HG03469 (cell line): ENCODE results near the gene GMDS.

Source experiments
- ATAC-seq: cut with Tn5 transposase; IDR thresholded peaks from one replicate; pipeline ENCODE4 v1.9.1; 2021; ENCODE audit warnings: mild to moderate bottlenecking, moderate library complexity, moderate number of reproducible peaks; ENCODE audit not compliant: unreplicated experiment

GMDS gene

GRCh38 chr6:1599469-1599868, 645.9 kb downstream of the GMDS start:
- ATAC-seq: no peak

GRCh38 chr6:1598886-1599285, 646.5 kb downstream of the GMDS start:
- ATAC-seq: no peak

GRCh38 chr6:1598433-1598832, 647.0 kb downstream of the GMDS start:
- no peak for ATAC-seq

- no peak for ATAC-seq
These were observed 647.5 kb downstream of the GMDS start for GRCh38 chr6:1597924-1598323.

GRCh38 chr6:1597121-1597744, 648.2 kb downstream of the GMDS start:
- ATAC-seq: no peak

GRCh38 chr6:1596088-1596852, 649.1 kb downstream of the GMDS start:
- no peak for ATAC-seq

- ATAC-seq: no peak
These were observed 649.9 kb downstream of the GMDS start for GRCh38 chr6:1595271-1596087.

- no peak for ATAC-seq
These were observed 650.8 kb downstream of the GMDS start for GRCh38 chr6:1594445-1595200.

GRCh38 chr6:1593958-1594314, 651.5 kb downstream of the GMDS start:
- no peak for ATAC-seq

- no peak for ATAC-seq
These were observed 652.0 kb downstream of the GMDS start for GRCh38 chr6:1593286-1593957.

GRCh38 chr6:1592852-1593251, 652.6 kb downstream of the GMDS start:
- ATAC-seq: no peak

- no peak for ATAC-seq
These were observed 653.5 kb downstream of the GMDS start for GRCh38 chr6:1591926-1592325.

GRCh38 chr6:1591243-1591642, 654.2 kb downstream of the GMDS start:
- no peak for ATAC-seq

- no peak for ATAC-seq
These were observed 654.8 kb downstream of the GMDS start for GRCh38 chr6:1590580-1590979.

- ATAC-seq: no peak
These were observed 656.2 kb downstream of the GMDS start for GRCh38 chr6:1589208-1589607.

GRCh38 chr6:1587977-1588376, 657.4 kb downstream of the GMDS start:
- ATAC-seq: no peak

GRCh38 chr6:1587546-1587945, 657.9 kb downstream of the GMDS start:
- no peak for ATAC-seq

- no peak for ATAC-seq
These were observed 658.4 kb downstream of the GMDS start for GRCh38 chr6:1586861-1587450.

GRCh38 chr6:1586256-1586655, 659.1 kb downstream of the GMDS start:
- ATAC-seq: no peak

- ATAC-seq: no peak
These were observed 659.7 kb downstream of the GMDS start for GRCh38 chr6:1585669-1586049.
